GM12892 (cell line): ENCODE measurements around the gene SMARCA2.

Experiments
- POLR2A ChIP-seq: IDR thresholded peaks from 2 replicates; pipeline ENCODE4 v1.6.1; 2011; ENCODE audit warnings: low read depth, low read length, control low read depth
- POLR2AphosphoS5 ChIP-seq: IDR thresholded peaks from 2 replicates; pipeline ENCODE4 v1.6.1; 2011; ENCODE audit warnings: low read depth, low read length, control low read depth

DNA sequence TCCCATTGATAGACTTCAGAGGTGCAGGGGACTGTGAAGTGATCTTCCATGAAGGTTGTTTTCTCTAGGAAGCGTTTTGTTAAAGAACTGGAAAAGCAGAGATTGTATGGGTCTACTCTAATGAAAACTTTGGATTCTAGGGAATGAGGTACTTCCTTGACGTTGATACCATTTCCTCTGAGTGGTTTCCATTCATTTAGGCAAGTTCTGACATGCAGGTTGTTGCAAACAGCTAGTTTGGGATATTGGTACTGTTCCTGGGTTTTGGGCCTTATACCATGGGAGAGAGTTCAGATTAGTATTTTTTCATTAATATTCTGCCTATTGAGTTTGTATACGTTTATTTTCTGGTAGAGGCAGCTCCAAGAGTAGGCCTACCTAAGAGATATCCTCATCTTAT is 25.7 kb downstream of the SMARCA2 start:
- no peak for TF ChIP-seq POLR2AphosphoS5
- TF ChIP-seq POLR2A: no peak
